IgD-negative memory B cell (primary cell): ENCODE results near the gene CCSER1. TPM values are rescaled to one million over a fixed set of nuclear protein-coding genes. Genes with fewer than 3 reads are reported as not detected.
"Not testable (repeated sequence)": the region's sequence is repeated elsewhere in the genome, so short reads cannot be mapped to it uniquely, and the experiment has no call there.

Experiments
- H3K27ac Mint-ChIP-seq, 3 donors: one replicate each; pipeline ENCODE4 v1.8.0; 2020 to 2022; ENCODE audit warnings: mild to moderate bottlenecking in 3 of 3, mixed read lengths in 3 of 3, moderate library complexity in 1 of 3
- H3K27me3 Mint-ChIP-seq: one replicate; pipeline ENCODE4 v1.8.0; 2021; ENCODE audit warnings: mixed read lengths
- H3K36me3 Mint-ChIP-seq: one replicate; pipeline ENCODE4 v1.8.0; 2020; ENCODE audit warnings: mild to moderate bottlenecking, mixed read lengths
- H3K4me1 Mint-ChIP-seq, 3 donors: one replicate each; pipeline ENCODE4 v1.8.0; 2020 to 2022; ENCODE audit warnings: mixed read lengths in 3 of 3, mild to moderate bottlenecking in 1 of 3
- H3K4me3 Mint-ChIP-seq, 4 donors: one replicate each; pipeline ENCODE4 v1.8.0; 2020 to 2022; ENCODE audit warnings: mild to moderate bottlenecking in 4 of 4, mixed read lengths in 4 of 4, moderate library complexity in 3 of 4
- H3K9me3 Mint-ChIP-seq, 3 donors: one replicate each; pipeline ENCODE4 v1.8.0; 2020 to 2021; ENCODE audit warnings: mixed read lengths in 3 of 3, mild to moderate bottlenecking in 1 of 3
- polyA plus RNA-seq: library from polyadenylated mRNA; unstranded; fragments of 300-500 nt; fragmentation: Illumina TruSeq; gene quantifications from one replicate; pipeline ENCODE4 v1.2.3, GENCODE V29; 2021

CCSER1 gene
- polyA plus RNA-seq, 1 donor from 2014 or later: 4.7 TPM

DNA sequence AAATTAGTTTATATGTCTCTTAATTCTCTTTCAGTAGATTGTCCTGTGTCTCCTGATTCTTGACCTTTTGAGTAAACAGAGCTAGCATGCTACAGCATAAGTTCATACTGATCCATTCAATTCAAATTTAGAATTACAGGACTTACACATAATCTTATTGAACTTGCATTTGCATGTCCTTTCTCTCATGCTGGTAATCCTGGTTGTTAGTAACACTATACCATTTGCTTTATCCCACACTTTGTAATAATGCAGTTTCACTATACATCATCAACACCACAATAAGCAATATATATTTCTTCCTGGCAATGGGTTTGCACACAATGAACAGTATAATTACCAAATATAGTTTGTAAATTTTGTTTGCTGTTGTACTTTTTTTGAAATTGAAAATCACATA, 1239.4 kb downstream of the CCSER1 start:
- Mint-ChIP-seq H3K4me1 (no peaks in the 10 kb centered on the region), H3K4me3 (no peak overlapping the region), H3K9me3 (no peaks in the 10 kb centered on the region), H3K27ac (no peak overlapping the region), H3K27me3 (no peaks in the 10 kb centered on the region), H3K36me3 (no peaks in the 10 kb centered on the region)

GRCh38 chr4:91369116-91369515, 1241.9 kb downstream of the CCSER1 start:
- Mint-ChIP-seq H3K9me3 (peaks cover 0 to 2% (median 2%) of the 10 kb centered on the region in 3 donors), H3K27me3 (no peaks in the 10 kb centered on the region), H3K4me1 (no peaks in the 10 kb centered on the region), H3K36me3 (no peaks in the 10 kb centered on the region), H3K27ac (no peak overlapping the region), H3K4me3 (no peak overlapping the region)

DNA sequence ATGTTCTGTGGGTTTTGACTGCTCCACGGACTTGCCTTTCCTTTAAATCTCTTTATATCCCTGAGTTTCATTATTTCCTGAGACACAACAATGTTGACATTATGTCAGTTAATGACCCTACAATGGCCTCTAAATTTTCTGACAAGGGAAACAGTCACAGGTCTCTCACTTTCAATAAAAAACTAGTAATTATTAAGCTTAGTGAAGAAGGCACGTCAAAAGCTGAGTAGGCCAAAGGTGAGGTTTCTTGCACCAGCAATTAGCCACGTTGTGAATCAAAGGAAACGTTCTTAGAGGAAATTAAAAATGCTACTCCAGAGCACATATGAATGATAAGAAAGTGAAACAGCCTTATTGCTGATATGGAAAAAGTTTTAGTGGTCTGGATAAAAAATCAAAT, 1246.4 kb downstream of the CCSER1 start:
- no peaks in the 10 kb centered on the region for H3K36me3 Mint-ChIP-seq
- H3K27ac Mint-ChIP-seq: no peak overlapping the region
- no peaks in the 10 kb centered on the region for H3K4me1 Mint-ChIP-seq
- no peaks in the 10 kb centered on the region for H3K27me3 Mint-ChIP-seq
- peaks cover 2 to 5% (median 5%) of the 10 kb centered on the region in 3 donors for H3K9me3 Mint-ChIP-seq
- no peak overlapping the region for H3K4me3 Mint-ChIP-seq

GRCh38 chr4:91405431-91405830, 1278.2 kb downstream of the CCSER1 start:
- H3K9me3 Mint-ChIP-seq: peaks cover 5 to 13% (median 9%) of the 10 kb centered on the region in 3 donors
- not testable (repeated sequence) for H3K27ac Mint-ChIP-seq, H3K4me3 Mint-ChIP-seq, H3K27me3 Mint-ChIP-seq, H3K4me1 Mint-ChIP-seq, H3K36me3 Mint-ChIP-seq

- peaks cover 6 to 14% (median 6%) of the 10 kb centered on the region in 3 donors for H3K9me3 Mint-ChIP-seq
- no peaks in the 10 kb centered on the region for H3K27me3 Mint-ChIP-seq
- no peaks in the 10 kb centered on the region for H3K36me3 Mint-ChIP-seq
- no peaks in the 10 kb centered on the region for H3K4me1 Mint-ChIP-seq
- H3K4me3 Mint-ChIP-seq: no peak overlapping the region
- no peak overlapping the region for H3K27ac Mint-ChIP-seq
These were observed 1294.8 kb downstream of the CCSER1 start for GRCh38 chr4:91422011-91422410.

DNA sequence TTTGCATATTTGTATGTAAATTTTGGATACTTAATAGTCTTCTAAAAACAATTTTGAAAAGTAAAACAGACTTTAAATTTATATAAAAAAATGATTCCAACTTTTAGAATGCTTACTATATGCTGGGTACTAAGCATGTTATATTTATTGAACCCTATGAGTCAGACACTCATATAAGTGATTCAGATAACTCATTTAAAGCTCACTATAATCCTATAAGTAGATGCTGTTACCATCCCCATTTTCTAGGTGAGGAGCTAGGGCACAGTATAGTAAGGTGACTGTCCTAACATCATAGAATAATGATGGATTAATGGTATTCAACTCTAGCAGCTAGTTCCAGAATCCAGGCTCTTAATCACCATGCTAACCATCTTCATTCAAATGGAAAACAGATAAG, 1299.5 kb downstream of the CCSER1 start:
- Mint-ChIP-seq H3K27me3 (no peaks in the 10 kb centered on the region), H3K4me3 (no peak overlapping the region), H3K9me3 (peaks cover 3 to 6% (median 4%) of the 10 kb centered on the region in 3 donors), H3K4me1 (no peaks in the 10 kb centered on the region), H3K27ac (no peak overlapping the region), H3K36me3 (no peaks in the 10 kb centered on the region)

GRCh38 chr4:91427171-91427570, 1300.0 kb downstream of the CCSER1 start:
- Mint-ChIP-seq H3K4me3 (no peak overlapping the region), H3K9me3 (peaks cover 3 to 5% (median 4%) of the 10 kb centered on the region in 3 donors), H3K27ac (no peak overlapping the region)

DNA sequence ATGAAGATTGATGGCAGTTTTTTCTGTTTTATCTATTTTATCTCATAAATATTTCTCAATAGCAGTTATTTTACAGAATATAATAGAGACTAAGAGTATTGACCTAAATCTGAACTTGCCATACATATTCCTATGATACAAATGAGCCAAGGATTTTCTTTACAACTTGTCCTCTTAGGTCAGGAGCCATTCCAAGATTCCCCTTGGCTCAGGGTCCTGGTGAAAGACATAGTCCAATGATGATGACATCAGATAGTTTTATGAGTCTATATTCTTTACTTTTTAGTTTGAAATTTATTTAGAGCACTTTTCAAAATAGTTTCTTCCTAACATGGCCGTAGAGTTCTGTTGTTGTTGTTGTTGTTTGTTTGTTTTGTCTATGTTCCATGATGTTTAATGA, 1307.4 kb downstream of the CCSER1 start:
- H3K9me3 Mint-ChIP-seq: peaks cover 6 to 8% (median 6%) of the 10 kb centered on the region in 3 donors
- H3K4me1 Mint-ChIP-seq: peaks cover 0 to 2% (median 0%) of the 10 kb centered on the region in 3 donors
- no peaks in the 10 kb centered on the region for H3K27me3 Mint-ChIP-seq
- no peak overlapping the region for H3K4me3 Mint-ChIP-seq
- no peak overlapping the region for H3K27ac Mint-ChIP-seq
- H3K36me3 Mint-ChIP-seq: no peaks in the 10 kb centered on the region

More at GRCh38 chr4:91427171-91427570, 1300.0 kb downstream of the CCSER1 start:
- Mint-ChIP-seq H3K36me3 (no peaks in the 10 kb centered on the region), H3K27me3 (no peaks in the 10 kb centered on the region), H3K4me1 (no peaks in the 10 kb centered on the region)

DNA sequence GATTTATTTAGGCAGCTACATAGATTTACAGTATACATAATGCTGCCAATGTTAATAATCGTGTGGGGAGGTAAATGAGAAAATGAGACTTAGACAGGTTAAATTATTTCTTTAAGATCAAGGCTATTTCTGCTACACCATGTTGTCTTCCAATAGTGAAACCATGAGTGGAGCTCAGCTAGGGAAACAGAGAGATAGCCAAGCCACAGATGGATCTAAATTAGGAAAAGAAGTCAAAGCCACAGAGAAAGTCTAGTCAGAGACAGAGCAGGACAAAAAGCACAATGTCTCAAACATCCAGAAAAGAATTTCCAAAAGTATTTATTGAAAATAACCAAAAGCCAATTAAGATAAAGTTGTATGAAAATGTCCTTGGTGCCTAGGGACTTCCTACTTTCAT, 1309.4 kb downstream of the CCSER1 start:
- Mint-ChIP-seq H3K4me3 (no peak overlapping the region), H3K4me1 (peaks cover 0 to 2% (median 0%) of the 10 kb centered on the region in 3 donors), H3K27me3 (no peaks in the 10 kb centered on the region), H3K9me3 (peaks cover 4 to 6% (median 4%) of the 10 kb centered on the region in 3 donors), H3K36me3 (no peaks in the 10 kb centered on the region), H3K27ac (no peak overlapping the region)

DNA sequence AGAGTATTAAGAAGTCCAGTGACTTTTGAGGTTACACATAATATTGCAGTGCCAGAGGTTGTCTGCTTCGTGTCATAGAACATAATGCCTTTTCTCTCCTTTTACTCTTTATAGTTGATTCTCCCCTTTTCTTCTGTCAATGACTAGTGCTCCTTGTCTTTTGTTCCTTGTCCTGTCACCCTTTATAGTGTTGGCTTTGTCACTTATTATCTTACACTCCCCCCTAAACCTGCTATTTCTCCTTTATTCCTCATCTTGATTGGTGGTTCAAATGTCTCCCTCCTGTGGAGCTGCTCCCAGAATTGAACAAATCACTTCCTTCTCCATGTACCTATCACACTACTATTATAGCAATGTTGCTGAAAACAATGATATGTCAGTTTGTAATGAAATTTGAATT, 1320.0 kb downstream of the CCSER1 start:
- Mint-ChIP-seq H3K9me3 (peaks cover 0 to 8% (median 0%) of the 10 kb centered on the region in 3 donors), H3K27me3 (no peaks in the 10 kb centered on the region), H3K36me3 (peaks cover 2% of the 10 kb centered on the region), H3K4me1 (no peaks in the 10 kb centered on the region), H3K27ac (no peak overlapping the region), H3K4me3 (no peak overlapping the region)

GRCh38 chr4:91448668-91449330, 1321.6 kb downstream of the CCSER1 start:
- Mint-ChIP-seq H3K9me3 (peaks cover 0 to 8% (median 0%) of the 10 kb centered on the region in 3 donors), H3K36me3 (peaks cover 2% of the 10 kb centered on the region), H3K4me3 (no peak overlapping the region), H3K27ac (no peak overlapping the region), H3K27me3 (no peaks in the 10 kb centered on the region), H3K4me1 (no peaks in the 10 kb centered on the region)

- Mint-ChIP-seq H3K9me3 (peaks cover 0 to 5% (median 2%) of the 10 kb centered on the region in 3 donors), H3K36me3 (no peaks in the 10 kb centered on the region), H3K4me3 (no peak overlapping the region), H3K4me1 (no peaks in the 10 kb centered on the region), H3K27me3 (no peaks in the 10 kb centered on the region), H3K27ac (no peak overlapping the region)
These were observed 1326.9 kb downstream of the CCSER1 start for GRCh38 chr4:91454111-91454510.

DNA sequence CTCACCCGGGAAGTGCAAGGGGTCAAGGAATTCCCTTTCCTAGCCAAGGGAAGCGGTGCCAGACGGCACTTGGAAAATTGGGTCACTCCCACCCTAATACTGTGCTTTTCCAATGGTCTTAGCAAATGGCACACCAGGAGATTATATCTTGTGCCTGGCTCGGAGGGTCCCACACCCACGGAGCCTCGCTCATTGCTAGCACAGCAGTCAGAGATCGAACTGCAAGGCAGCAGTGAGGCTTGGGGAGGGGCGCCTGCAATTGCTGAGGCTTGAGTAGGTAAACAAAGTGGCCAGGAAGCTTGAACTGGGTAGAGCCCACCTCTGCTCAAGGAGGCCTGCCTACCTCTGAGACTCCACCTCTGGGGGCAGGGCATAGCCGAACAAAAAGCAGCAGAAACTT, 1335.4 kb downstream of the CCSER1 start:
- peaks cover 2 to 15% (median 13%) of the 10 kb centered on the region in 3 donors for H3K9me3 Mint-ChIP-seq
- not testable (repeated sequence) for H3K4me1 Mint-ChIP-seq, H3K27ac Mint-ChIP-seq, H3K36me3 Mint-ChIP-seq, H3K4me3 Mint-ChIP-seq, H3K27me3 Mint-ChIP-seq

DNA sequence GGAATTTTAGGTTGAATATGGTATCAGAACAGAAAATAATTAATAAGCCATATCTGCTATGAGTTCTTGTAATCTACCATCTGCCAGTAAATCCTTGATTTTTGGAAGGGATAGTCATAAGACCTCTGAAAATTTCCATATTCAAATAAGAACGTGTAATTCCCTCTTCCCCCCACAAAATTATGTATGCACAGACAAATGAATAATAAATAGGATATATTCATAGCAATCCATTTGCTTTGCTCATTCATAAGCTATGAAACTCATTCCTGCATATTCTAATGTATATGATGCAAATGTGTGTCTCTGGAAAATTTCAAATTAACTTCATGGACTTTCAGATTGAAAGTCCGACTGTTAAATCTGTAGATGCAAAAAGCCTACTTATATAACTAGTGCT, 1343.5 kb downstream of the CCSER1 start:
- Mint-ChIP-seq H3K4me1 (no peaks in the 10 kb centered on the region), H3K4me3 (no peak overlapping the region), H3K27ac (no peak overlapping the region), H3K27me3 (no peaks in the 10 kb centered on the region), H3K9me3 (peaks cover 2 to 5% (median 3%) of the 10 kb centered on the region in 3 donors), H3K36me3 (peaks cover 3% of the 10 kb centered on the region)

DNA sequence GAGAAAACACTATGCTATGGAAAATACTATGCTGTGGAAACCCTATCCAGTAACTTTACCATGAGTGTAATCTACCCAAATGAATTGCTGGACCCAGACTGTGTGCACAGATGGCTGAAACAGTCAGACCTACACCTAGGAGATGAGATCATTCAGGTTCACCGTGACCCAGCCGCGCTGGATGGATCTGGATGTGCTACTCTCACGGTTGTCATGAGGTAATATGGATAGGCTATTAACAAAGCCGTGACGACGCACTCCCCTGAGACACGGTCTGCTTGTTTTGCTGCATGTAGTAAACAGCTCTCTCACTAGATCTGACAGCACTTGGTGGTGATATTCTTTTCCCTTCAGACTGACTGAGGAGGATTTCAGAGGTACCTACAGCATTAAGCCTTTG, 1344.1 kb downstream of the CCSER1 start:
- no peak overlapping the region for H3K4me3 Mint-ChIP-seq

GRCh38 chr4:91472046-91472445, 1344.9 kb downstream of the CCSER1 start:
- H3K4me1 Mint-ChIP-seq: no peaks in the 10 kb centered on the region
- H3K27me3 Mint-ChIP-seq: no peaks in the 10 kb centered on the region
- no peak overlapping the region for H3K4me3 Mint-ChIP-seq
- H3K9me3 Mint-ChIP-seq: peaks cover 2 to 5% (median 3%) of the 10 kb centered on the region in 3 donors
- no peak overlapping the region for H3K27ac Mint-ChIP-seq
- H3K36me3 Mint-ChIP-seq: peaks cover 3% of the 10 kb centered on the region

More for the DNA sequence above, 1344.1 kb downstream of the CCSER1 start:
- Mint-ChIP-seq H3K4me1 (no peaks in the 10 kb centered on the region), H3K36me3 (peaks cover 3% of the 10 kb centered on the region), H3K27ac (no peak overlapping the region), H3K27me3 (no peaks in the 10 kb centered on the region), H3K9me3 (peaks cover 2 to 5% (median 3%) of the 10 kb centered on the region in 3 donors)
